Activated CD4-positive, alpha-beta T cell treated with anti-CD3 and anti-CD28 coated beads for 48 hours (primary cell): ENCODE results near the gene RSAD1.
"Not testable (repeated sequence)": the region's sequence is repeated elsewhere in the genome, so short reads cannot be mapped to it uniquely, and the experiment has no call there.

Experiments
- DNase-seq: peaks from one replicate; pipeline ENCODE4 v3.0.0-alpha.2; 2020

Gene RSAD1

GRCh38 chr17:50474523-50474922, 4.1 kb upstream of the RSAD1 start:
- no peak for DNase-seq

- DNase-seq = no peak
Observed at GRCh38 chr17:50475362-50475761, 3.3 kb upstream of the RSAD1 start.

- not testable (repeated sequence) for DNase-seq
Observed at GRCh38 chr17:50475775-50476544, 2.7 kb upstream of the RSAD1 start.

DNA sequence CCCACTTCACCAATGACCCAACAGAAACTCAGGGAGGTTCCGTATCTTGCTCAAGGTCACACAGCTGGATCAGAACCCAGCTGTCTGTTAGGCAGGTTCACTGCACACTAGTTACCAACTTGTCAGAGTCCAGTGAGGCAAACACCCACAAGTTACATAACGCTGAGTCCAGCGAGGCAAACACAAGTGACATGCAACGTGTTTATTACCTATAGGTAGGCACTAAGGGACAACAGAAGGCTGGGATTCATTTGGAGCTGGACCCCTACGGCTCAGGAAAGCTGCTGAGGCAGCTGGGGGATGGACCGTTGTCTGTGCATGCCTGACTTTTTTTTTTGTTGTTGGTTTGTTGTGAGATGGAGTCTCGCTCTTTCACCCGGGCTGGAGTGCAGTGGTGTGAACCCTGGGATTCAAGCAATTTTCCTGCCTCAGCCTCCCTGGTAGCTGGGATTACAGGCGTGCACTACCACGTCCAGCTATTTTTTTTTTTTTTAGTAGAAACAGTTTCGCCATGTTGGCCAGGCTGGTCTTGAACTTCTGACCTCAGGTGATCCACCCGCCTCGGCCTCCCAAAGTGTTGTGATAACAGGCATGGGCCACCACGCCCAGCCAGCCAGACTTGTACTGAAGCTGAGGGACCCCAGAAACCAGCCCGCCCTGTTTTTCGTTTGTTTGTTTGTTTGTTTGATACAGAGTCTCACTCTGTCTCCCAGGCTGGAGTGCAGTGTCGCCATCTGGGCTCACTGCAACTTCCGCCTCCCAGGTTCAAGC, 1.9 kb upstream of the RSAD1 start:
- no peak for DNase-seq

GRCh38 chr17:50477976-50478375, 684 bp upstream of the RSAD1 start:
- peak; percentile 11 for DNase-seq

- peak; percentile 82 for DNase-seq
Observed at GRCh38 chr17:50479522-50480141, 972 bp downstream of the RSAD1 start.

- no peak for DNase-seq
Observed at GRCh38 chr17:50480142-50480764, 1.6 kb downstream of the RSAD1 start.

DNA sequence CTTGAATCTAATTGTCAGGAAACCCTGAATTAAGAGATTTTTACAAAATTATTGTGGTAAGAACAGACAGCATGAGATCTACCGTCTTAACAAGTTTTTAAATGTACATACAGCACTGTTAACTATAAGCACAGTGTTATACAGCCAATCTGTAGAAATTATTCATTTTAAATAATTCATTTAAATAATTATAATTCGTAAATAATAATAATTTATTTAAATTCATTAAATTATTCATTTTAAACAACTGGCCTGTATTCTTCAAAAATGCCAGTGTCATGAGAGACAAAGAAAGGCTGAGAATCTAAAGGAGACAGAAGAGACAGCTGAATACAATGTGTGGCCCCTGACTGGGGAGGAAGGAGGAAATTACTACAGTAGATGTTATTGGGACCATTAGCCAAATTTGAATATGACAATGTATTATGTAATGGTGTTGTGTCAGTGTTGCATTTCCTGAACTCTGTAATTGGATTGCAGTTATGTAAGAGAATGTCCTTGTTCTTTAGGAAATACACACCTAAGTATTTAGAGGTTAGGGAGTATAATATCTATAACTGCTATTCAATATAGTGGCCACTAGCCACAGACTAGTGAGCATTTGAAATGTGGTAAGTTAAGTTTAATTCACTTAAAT, 2.3 kb downstream of the RSAD1 start:
- DNase-seq = no peak

GRCh38 chr17:50481648-50482047, 3.0 kb downstream of the RSAD1 start:
- no peak for DNase-seq

DNA sequence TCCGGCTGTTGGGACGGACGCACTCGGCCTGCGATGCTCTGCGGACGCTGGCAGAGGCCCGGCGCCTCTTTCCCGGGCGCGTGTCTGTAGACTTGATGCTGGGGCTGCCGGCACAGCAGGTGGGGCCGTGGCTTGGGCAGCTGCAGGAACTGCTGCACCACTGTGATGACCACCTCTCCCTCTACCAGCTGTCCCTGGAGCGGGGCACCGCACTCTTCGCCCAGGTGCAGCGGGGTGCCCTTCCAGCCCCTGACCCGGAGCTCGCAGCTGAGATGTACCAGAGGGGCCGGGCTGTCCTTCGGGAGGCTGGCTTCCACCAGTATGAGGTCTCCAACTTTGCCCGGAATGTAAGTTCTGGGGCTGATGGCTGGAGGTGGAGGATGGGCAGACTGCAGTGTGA, 3.5 kb downstream of the RSAD1 start:
- DNase-seq = no peak

DNA sequence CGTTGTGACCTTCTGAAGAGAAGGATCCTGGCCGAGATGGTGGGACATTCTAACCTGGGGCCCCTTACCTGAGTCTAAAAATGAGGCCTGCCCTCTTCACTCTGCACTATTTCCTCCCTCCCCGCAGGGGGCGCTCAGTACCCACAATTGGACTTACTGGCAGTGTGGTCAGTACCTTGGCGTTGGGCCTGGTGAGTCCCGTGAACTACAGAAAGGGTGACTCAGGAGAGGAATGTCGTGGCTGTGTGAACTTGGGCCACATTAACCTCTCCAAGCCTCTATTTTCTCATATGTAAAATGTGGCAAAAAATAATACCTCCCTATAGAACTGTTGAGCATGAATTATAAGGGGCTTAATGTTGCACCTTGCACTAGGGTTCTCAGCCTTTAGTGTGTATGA, 3.9 kb downstream of the RSAD1 start:
- DNase-seq = peak; percentile 86

- DNase-seq = no peak
Observed at GRCh38 chr17:50483266-50483665, 4.6 kb downstream of the RSAD1 start.

DNA sequence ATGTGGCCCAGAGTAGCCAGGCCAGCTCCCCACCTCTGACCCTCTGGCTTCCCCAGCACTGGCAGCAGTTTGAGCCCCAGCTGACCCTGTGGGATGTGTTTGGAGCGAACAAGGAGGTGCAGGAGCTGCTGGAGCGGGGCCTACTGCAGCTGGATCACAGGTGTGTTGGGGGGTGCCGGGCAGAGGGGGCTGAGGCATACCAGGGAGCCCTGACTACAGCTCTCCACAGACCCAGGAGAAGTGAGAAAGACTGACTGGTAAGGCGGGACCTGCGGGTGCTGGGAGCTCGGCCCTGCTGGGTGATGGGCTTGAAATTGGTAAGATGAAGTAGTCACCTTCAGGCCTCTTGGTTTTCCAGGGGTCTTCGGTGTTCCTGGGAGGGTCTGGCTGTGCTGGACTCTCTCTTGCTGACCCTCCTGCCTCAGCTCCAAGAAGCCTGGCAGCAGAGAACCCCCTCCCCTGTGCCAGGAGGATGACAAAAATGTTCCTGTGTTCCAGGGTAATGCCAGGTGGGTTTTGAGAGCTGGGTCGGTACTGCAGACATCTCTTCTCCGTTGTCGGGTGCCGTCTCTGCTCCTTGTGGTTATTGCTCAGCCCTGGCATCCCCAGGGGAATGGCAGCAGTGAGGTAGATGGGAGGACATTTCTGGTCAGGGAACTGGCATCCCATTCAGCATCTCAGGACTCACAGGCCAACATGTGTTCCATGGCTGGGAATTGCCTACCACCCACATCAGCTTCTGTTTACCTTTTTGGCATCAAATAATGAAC, 5.9 kb downstream of the RSAD1 start:
- DNase-seq = no peak

DNA sequence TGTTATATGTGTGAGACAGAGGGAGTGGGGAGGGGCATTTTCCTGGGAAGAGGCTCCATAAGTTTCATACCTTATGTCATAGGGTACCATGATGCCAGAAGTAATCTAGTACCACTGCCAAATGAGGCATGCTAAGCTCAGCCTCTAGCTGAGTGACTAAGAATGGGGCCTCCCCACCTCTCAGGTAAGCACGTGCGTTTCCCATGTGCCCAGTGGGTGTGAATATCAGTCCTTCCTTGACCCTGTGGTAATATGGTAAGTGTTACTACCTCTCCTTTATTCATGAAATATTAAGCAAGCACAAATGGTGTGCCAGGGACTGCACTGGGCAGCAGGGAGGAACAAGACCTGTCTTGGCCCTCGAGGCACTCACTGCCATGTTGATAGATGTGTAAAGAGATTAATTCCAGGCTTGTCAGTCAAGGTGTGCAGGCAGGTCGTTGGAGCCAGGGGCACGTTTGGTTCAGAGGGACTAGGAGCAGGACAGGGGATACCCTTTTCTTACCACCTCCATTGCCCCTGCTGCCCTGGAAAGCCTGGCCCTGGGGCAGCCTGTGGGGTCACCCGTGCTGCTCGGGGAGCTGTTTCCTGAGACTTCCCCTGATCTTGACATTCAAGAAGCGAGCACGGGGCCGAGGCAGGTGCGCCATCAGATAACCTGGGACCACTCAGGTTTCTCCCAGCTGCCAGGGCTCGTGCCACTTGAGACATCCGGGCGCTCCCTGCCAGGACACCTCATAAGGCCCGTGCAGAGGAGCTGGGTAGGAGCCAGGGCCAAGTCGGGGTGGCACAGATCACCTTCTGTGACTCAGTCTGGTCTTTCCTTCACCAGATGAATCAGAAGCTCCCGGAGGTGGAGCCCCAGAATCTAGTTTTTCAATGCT, 8.8 kb downstream of the RSAD1 start:
- peak; percentile 57 for DNase-seq

GRCh38 chr17:50488880-50489279, 10.2 kb downstream of the RSAD1 start:
- no peak for DNase-seq

DNA sequence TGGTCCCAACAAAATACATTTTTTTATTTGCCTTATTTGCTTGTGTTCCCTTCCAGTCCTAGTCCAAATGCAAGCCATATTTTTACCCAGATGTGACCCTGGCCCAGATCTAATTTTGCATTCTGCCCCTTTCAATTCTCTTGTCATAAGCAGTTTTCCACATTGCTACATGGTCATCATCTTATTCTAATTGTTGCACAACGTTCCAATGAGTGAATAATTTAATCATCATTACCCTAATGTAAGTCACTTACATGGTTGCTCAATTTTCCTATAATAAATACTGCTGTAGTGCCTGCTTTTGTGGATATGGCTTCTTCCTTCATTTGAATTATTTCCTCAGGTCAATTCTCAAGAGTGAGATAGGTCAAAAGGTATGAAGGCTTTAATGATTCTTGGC, 12.8 kb downstream of the RSAD1 start:
- no peak for DNase-seq

- DNase-seq = no peak
Observed at GRCh38 chr17:50492214-50492613, 13.6 kb downstream of the RSAD1 start.

GRCh38 chr17:50493744-50494143, 15.1 kb downstream of the RSAD1 start:
- DNase-seq = no peak

DNA sequence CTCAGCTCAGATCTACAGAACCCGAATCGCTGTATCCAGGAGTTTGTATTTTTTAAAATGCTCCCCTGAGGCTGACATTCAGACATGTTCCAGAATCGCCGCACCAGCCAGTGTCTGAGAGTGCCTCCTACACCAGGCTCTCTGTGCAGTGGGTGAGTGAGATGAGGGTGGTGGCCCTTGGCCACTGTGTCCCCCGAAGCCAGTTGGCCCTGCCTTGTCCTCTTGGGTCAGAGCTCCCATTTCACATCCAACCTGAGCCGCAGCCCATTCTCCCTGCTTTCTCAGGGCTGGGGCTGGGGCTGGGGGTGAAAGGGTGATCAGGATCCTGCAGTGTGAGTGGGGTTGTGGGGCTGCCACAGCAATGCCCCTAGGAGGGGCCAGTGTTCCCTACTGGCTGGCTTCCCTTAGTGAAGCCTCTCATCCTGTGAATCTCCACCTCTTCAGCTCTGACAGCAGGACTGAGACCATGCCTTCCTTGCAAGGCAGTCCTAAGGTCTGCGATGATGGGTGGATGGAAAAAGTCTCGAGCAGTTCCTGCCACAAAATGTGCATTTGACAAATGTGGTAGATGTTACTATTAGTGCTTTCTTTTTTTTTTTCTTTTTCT, 16.7 kb downstream of the RSAD1 start:
- no peak for DNase-seq

DNA sequence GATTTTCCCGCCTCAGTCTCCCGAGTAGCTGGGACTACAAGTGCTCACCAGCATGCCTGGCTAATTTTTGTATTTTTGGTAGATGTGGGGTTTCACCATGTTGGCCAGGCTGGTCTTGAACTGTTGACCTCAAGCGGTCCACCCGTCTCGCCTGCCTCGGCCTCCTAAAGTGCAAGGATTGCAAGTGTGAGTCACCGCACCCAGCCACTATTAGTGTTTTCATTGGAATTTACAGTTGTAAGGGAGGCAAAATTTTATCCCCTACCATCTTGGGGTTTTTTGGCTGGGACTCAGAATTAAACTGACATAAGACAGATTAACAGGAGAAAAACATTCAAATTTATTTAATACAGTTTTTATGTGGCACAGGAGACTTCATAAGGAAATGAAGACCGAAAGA, 17.3 kb downstream of the RSAD1 start:
- DNase-seq = no peak
